ENCODE measurements around the gene ANXA4.
"Not testable (repeated sequence)": the region's sequence is repeated elsewhere in the genome, so short reads cannot be mapped to it uniquely, and the experiment has no call there.

ANXA4 gene

DNA sequence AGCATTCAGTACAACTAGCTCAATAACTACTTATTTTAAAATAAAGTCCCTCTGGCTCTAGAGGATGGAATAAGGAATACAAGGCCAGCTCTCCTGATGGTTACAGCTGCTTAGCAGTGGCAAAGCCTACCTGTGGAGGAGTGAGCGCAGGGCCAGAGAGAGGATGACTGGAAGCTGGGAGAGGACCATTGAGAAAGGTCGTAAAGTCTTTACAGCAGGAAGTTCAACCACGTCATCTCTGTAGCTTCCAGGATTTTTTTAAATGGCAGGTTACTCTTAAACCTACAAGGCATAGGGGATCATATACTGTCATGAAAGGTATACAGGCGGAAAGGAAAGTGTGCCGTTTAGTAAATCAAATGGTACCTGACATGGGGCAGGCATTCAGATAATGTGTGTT is 26.3 kb downstream of the ANXA4 start:
- TF ChIP-seq, protein P1, sequence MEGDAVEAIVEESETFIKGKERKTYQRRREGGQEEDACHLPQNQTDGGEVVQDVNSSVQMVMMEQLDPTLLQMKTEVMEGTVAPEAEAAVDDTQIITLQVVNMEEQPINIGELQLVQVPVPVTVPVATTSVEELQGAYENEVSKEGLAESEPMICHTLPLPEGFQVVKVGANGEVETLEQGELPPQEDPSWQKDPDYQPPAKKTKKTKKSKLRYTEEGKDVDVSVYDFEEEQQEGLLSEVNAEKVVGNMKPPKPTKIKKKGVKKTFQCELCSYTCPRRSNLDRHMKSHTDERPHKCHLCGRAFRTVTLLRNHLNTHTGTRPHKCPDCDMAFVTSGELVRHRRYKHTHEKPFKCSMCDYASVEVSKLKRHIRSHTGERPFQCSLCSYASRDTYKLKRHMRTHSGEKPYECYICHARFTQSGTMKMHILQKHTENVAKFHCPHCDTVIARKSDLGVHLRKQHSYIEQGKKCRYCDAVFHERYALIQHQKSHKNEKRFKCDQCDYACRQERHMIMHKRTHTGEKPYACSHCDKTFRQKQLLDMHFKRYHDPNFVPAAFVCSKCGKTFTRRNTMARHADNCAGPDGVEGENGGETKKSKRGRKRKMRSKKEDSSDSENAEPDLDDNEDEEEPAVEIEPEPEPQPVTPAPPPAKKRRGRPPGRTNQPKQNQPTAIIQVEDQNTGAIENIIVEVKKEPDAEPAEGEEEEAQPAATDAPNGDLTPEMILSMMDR (IDR thresholded peaks at IDR 0.05; ENCODE audit: low read depth, low read length, missing control alignments): no peak
- no peak overlapping the region for H3K4me3 ChIP-seq (replicated peaks; ENCODE audit: low read depth, low read length)
- DNase-seq (ENCODE audit: extremely low read depth, low read depth): no peak

GRCh38 chr2:69768789-69769188 is 26.9 kb downstream of the ANXA4 start:
- TF ChIP-seq, protein P1 (IDR thresholded peaks at IDR 0.05; ENCODE audit: low read depth, low read length, missing control alignments): no peak
- H3K4me3 ChIP-seq (replicated peaks; ENCODE audit: low read depth, low read length): no peak overlapping the region
- no peak for DNase-seq (ENCODE audit: extremely low read depth, low read depth)

- TF ChIP-seq, protein P1 (IDR thresholded peaks at IDR 0.05; ENCODE audit: low read depth, low read length, missing control alignments): no peak
- DNase-seq (ENCODE audit: extremely low read depth, low read depth): no peak
- no peak overlapping the region for H3K4me3 ChIP-seq (replicated peaks; ENCODE audit: low read depth, low read length)
Observed at GRCh38 chr2:69769272-69769671, 27.3 kb downstream of the ANXA4 start.

GRCh38 chr2:69770193-69770702 is 28.3 kb downstream of the ANXA4 start:
- DNase-seq (ENCODE audit: extremely low read depth, low read depth): peak; percentile 80
- 0 out of 2 replicates have a peak overlapping the region, but pooled peaks have one; percentile 5 for H3K4me3 ChIP-seq (replicated peaks; ENCODE audit: low read depth, low read length)
- TF ChIP-seq, protein P1 (IDR thresholded peaks at IDR 0.05; ENCODE audit: low read depth, low read length, missing control alignments): no peak

GRCh38 chr2:69770747-69771146 is 28.8 kb downstream of the ANXA4 start:
- DNase-seq (ENCODE audit: extremely low read depth, low read depth): no peak
- TF ChIP-seq, protein P1 (IDR thresholded peaks at IDR 0.05; ENCODE audit: low read depth, low read length, missing control alignments): no peak

GRCh38 chr2:69771461-69771860 is 29.5 kb downstream of the ANXA4 start:
- no peak for DNase-seq (ENCODE audit: extremely low read depth, low read depth)
- TF ChIP-seq, protein P1 (IDR thresholded peaks at IDR 0.05; ENCODE audit: low read depth, low read length, missing control alignments): no peak
- H3K4me3 ChIP-seq (replicated peaks; ENCODE audit: low read depth, low read length): no peak overlapping the region

More at GRCh38 chr2:69770747-69771146, 28.8 kb downstream of the ANXA4 start:
- H3K4me3 ChIP-seq (replicated peaks; ENCODE audit: low read depth, low read length): no peak overlapping the region

DNA sequence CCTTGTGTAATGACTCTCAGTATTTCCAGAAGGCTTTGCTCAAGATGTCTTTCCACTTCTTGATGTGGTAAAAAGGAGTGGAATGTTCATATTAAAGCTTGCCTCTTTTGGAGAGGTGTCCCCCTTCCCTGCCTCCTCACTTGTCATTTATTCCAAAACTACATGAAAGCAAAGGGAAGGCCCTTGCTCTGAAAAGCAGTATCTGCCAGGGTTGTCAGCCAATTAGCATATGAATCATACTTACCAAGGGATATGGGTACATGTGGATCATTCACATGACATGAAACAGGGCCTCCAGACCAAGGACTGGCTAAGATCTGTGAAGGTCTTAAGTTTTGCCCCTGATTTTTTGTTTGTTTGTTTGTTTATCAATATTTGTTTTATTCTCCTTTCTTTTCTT is 31.3 kb downstream of the ANXA4 start:
- DNase-seq (ENCODE audit: extremely low read depth, low read depth): no peak
- no peak overlapping the region for H3K4me3 ChIP-seq (replicated peaks; ENCODE audit: low read depth, low read length)
- TF ChIP-seq, protein P1 (IDR thresholded peaks at IDR 0.05; ENCODE audit: low read depth, low read length, missing control alignments): no peak

DNA sequence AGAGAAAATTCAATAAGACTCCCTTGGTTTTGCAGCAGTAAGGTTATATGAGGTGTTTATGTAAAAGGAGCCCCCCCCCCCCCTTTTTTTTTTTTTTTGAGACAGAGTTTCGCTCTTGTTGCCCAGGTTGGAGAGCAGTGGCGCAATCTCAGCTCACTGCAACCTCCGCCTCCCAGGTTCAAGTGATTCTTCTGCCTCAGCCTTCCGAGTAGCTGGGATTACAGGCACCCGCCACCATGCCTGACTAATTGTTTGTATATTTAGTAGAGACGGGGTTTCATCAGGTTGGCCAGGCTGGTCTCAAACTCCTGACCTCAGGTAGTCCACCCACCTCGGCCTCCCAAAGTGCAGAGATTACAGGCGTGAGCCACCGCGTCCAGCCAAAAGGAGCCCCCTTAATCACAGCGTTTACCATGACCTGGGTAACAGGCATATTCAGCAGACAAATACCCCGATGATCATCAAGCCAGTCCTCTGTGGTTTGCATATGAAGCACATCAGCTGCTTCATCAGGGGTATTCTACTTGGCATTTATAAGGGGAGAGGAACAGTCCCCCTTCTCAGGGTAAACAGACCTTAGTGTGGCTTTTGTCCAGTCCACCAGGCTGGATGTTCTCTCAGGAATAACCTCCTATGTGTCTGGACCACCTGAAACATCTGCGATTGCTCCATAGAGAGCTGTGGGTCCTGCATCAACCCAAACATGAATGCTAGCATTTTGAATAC is 32.5 kb downstream of the ANXA4 start:
- DNase-seq (ENCODE audit: extremely low read depth, low read depth); H3K4me3 ChIP-seq (replicated peaks; ENCODE audit: low read depth, low read length): not testable (repeated sequence)

All from HFF-Myc (cell line).